B cell (primary cell): ENCODE measurements around the gene OPN4. TPM values are rescaled to one million over a fixed set of nuclear protein-coding genes. Genes with fewer than 3 reads are reported as not detected.

ENCODE experiments used
- ATAC-seq: fragments of 200-7000 bp; cut with Tn5 transposase; one replicate; pipeline ENCODE4 v1.10.0; 2021; ENCODE audit warnings: low read depth, mild to moderate bottlenecking, moderate number of reproducible peaks, moderate library complexity
- CTCF ChIA-PET: fragments of 350-600 bp; sonication (Branson Sonifier 250); formaldehyde crosslinking; loops from one replicate; lab custom pipeline; 2021; ENCODE audit warnings: antibody characterized with exemption, inconsistent platforms; lab: Charles Lee
- POLR2A ChIA-PET: fragments of 350-600 bp; sonication (Branson Sonifier 250); formaldehyde crosslinking; loops from one replicate; lab custom pipeline; 2021; ENCODE audit warnings: antibody characterized with exemption; lab: Charles Lee
- DNase-seq: peaks from one replicate; pipeline ENCODE4 v3.0.0; 2013
- H2AFZ ChIP-seq: 2 replicates; pipeline ENCODE4 v1.6.1; 2012; ENCODE audit warnings: mild to moderate bottlenecking, low read depth, low read length; ENCODE audit not compliant: insufficient read depth, poor library complexity, severe bottlenecking
- H3K27ac ChIP-seq, 2 donors: 1 replicate in 1 of 2; 2 replicates in 1 of 2; pipeline ENCODE4 v1.5.1; 2012 to 2013; ENCODE audit warnings: low read length in 2 of 2, mild to moderate bottlenecking in 2 of 2, moderate library complexity in 1 of 2
- H3K27me3 ChIP-seq, 4 experiments: fragments of 200-600 bp in 1 of 4; sonication (generic) in 1 of 4; replicated peaks in 1 of 4; 1 replicate in 2 of 4; 2 replicates in 2 of 4; pipeline versions ENCODE4 v1.6.1 to v1.7.0; 2013 to 2016; ENCODE audit warnings: low read length in 3 of 4, mild to moderate bottlenecking in 2 of 4, mixed read lengths in 1 of 4, moderate library complexity in 1 of 4; ENCODE audit not compliant: insufficient read depth in 4 of 4, control insufficient read depth in 3 of 4; ENCODE audit errors: control extremely low read depth in 1 of 4
- H3K36me3 ChIP-seq, 2 experiments: replicated peaks in 1 of 2; 1 replicate in 1 of 2; 2 replicates in 1 of 2; pipeline versions ENCODE4 v1.6.1 to v1.7.1; 2013; ENCODE audit warnings: low read length in 1 of 2; ENCODE audit not compliant: insufficient read depth in 2 of 2, control insufficient read depth in 1 of 2; ENCODE audit errors: control extremely low read depth in 1 of 2, extremely low read depth in 1 of 2
- H3K4me1 ChIP-seq, 2 donors: fragments of 200-600 bp in 1 of 2; sonication (generic) in 1 of 2; 1 replicate in 1 of 2; 2 replicates in 1 of 2; pipeline versions ENCODE4 v1.5.1 to v1.6.1; 2013 to 2017; ENCODE audit warnings: low read length in 2 of 2; ENCODE audit not compliant: control insufficient read depth in 2 of 2, insufficient read depth in 2 of 2
- H3K4me2 ChIP-seq: replicated peaks from 2 replicates; pipeline ENCODE3; 2012; ENCODE audit warnings: mild to moderate bottlenecking, low read depth, low read length; ENCODE audit not compliant: poor library complexity, severe bottlenecking
- H3K4me3 ChIP-seq, 5 experiments: fragments of 200-600 bp in 1 of 5; sonication (generic) in 1 of 5; 1 replicate in 3 of 5; 2 replicates in 2 of 5; pipeline versions ENCODE4 v1.5.1 to v1.7.0; 2011 to 2016; ENCODE audit warnings: low read length in 4 of 5, mild to moderate bottlenecking in 4 of 5, low read depth in 2 of 5, control low read depth in 1 of 5, moderate library complexity in 1 of 5; ENCODE audit not compliant: insufficient read depth in 1 of 5; ENCODE audit errors: control extremely low read depth in 1 of 5, extremely low read depth in 1 of 5
- H3K79me2 ChIP-seq: fragments of 200-600 bp; sonication (generic); one replicate; pipeline ENCODE4 v1.6.0; 2016; ENCODE audit warnings: low read length; ENCODE audit not compliant: control insufficient read depth, insufficient read depth
- H3K9ac ChIP-seq: fragments of 200-600 bp; sonication (generic); 2 replicates; pipeline ENCODE4 v1.6.1; 2017; ENCODE audit warnings: mild to moderate bottlenecking, low read length, moderate library complexity
- H3K9me3 ChIP-seq, 3 donors: one replicate each; pipeline versions ENCODE4 v1.6.1 to v1.7.1; 2013; ENCODE audit warnings: low read length in 2 of 3; ENCODE audit not compliant: control insufficient read depth in 2 of 3, insufficient read depth in 1 of 3; ENCODE audit errors: control extremely low read depth in 1 of 3
- H4K20me1 ChIP-seq: 2 replicates; pipeline ENCODE4 v1.6.0; 2012; ENCODE audit warnings: mild to moderate bottlenecking, low read length; ENCODE audit not compliant: insufficient read depth, control insufficient read depth, poor library complexity, severe bottlenecking
- H3K27ac Mint-ChIP-seq: one replicate; pipeline ENCODE4 v1.8.0; 2021; ENCODE audit warnings: mixed read lengths
- H3K27me3 Mint-ChIP-seq: one replicate; pipeline ENCODE4 v1.8.0; 2021; ENCODE audit warnings: mixed read lengths
- H3K4me1 Mint-ChIP-seq: one replicate; pipeline ENCODE4 v1.8.0; 2021; ENCODE audit warnings: mixed read lengths
- H3K4me3 Mint-ChIP-seq: one replicate; pipeline ENCODE4 v1.8.0; 2021; ENCODE audit warnings: mixed read lengths
- H3K9me3 Mint-ChIP-seq: one replicate; pipeline ENCODE4 v1.8.0; 2022; ENCODE audit warnings: mixed read lengths; ENCODE audit not compliant: insufficient read depth
- CTCF ChIP-seq: fragments of 200-600 bp; IDR thresholded peaks from one replicate; pipeline ENCODE4 v1.8.0; 2022; ENCODE audit warnings: antibody characterized with exemption, mild to moderate bottlenecking
- EZH2 ChIP-seq: IDR thresholded peaks from 2 replicates; pipeline ENCODE4 v1.6.1; 2012; ENCODE audit warnings: borderline replicate concordance, low read depth, mild to moderate bottlenecking, moderate library complexity, low read length; ENCODE audit not compliant: insufficient read depth, poor library complexity, severe bottlenecking
- WGBS: methylation state at CpG from one replicate; pipeline ENCODE4 v1.1.5; 2013; ENCODE audit warnings: missing lambda C conversion rate; ENCODE audit not compliant: insufficient coverage; 5-methylcytosine and 5-hydroxymethylcytosine counted together
- intact Hi-C: fragments of 100-400 bp; cut with micrococcal nuclease; formaldehyde crosslinking; loops from one replicate; pipeline ENCODE4 v1.10.0; 2022
- polyA plus RNA-seq: library from polyadenylated mRNA; depleted of rRNA; stranded (reverse); fragments of >200 nt; gene quantifications from 2 replicates; pipeline ENCODE4 v1.2.3, GENCODE V29; 2012
- total RNA-seq, 2 donors: library from RNA; stranded (reverse); fragments of 120-200 nt in 1 of 2; gene quantifications; 1 replicate in 1 of 2; 2 replicates in 1 of 2; pipeline versions ENCODE4 v1.2.3 to v1.2.4, GENCODE V29; 2013 to 2022

The OPN4 gene
- total and polyA plus RNA-seq, 2 donors (not counting 1 experiment from before 2014, with no cell fraction given), result not detected

- peaks cover 5 to 6% of the 10 kb centered on the region in 2 donors for H3K4me1 ChIP-seq
- no peak overlapping the region for H2AFZ ChIP-seq
- 95% methylated on average over 8 of the region's 8 CpGs for WGBS
- H3K4me1 Mint-ChIP-seq, result peaks cover 5% of the 10 kb centered on the region
- H3K36me3 ChIP-seq, result no peaks in the 10 kb centered on the region
- POLR2A ChIA-PET, result no interaction called here
- H3K4me3 Mint-ChIP-seq, result no peak overlapping the region
- H3K27me3 ChIP-seq, result peaks cover 0 to 4% (median 0%) of the 10 kb centered on the region in 4 experiments
- no peaks in the 10 kb centered on the region for H3K79me2 ChIP-seq
- ATAC-seq, result no peak
- H4K20me1 ChIP-seq, result no peaks in the 10 kb centered on the region
- no peak overlapping the region for H3K4me2 ChIP-seq
- no peak overlapping the region for H3K9ac ChIP-seq
- no peak overlapping the region for H3K27ac Mint-ChIP-seq
- no peak overlapping the region for H3K4me3 ChIP-seq
- H3K9me3 Mint-ChIP-seq, result no peaks in the 10 kb centered on the region
- no peak overlapping the region for H3K27ac ChIP-seq
- peaks cover 5% of the 10 kb centered on the region for H3K27me3 Mint-ChIP-seq
- CTCF ChIA-PET, result interaction anchor here (7.4 kb wide), 1 partner anchor 207 kb away, joined by 68 read pairs; no protein-coding TSS in a partner anchor
- H3K9me3 ChIP-seq, result no peaks in the 10 kb centered on the region
- TF ChIP-seq EZH2, result no peak
- no peak for TF ChIP-seq CTCF
- DNase-seq, result no peak
- intact Hi-C loops, result no loop called here
These were observed 37.7 kb downstream of the OPN4 start for GRCh38 chr10:86692023-86692514.

GRCh38 chr10:86692664-86693063 is 38.3 kb downstream of the OPN4 start:
- Histone ChIP-seq H3K9ac (no peak overlapping the region), H3K4me1 (peaks cover 5 to 6% of the 10 kb centered on the region in 2 donors), H3K27me3 (peaks cover 0 to 2% (median 0%) of the 10 kb centered on the region in 4 experiments), H3K9me3 (no peaks in the 10 kb centered on the region), H2AFZ (no peak overlapping the region), H3K4me2 (no peak overlapping the region), H3K79me2 (no peaks in the 10 kb centered on the region), H3K4me3 (no peak overlapping the region), H4K20me1 (no peaks in the 10 kb centered on the region), H3K36me3 (no peaks in the 10 kb centered on the region), H3K27ac (no peak overlapping the region)
- no peak for TF ChIP-seq EZH2
- TF ChIP-seq CTCF, result no peak
- ChIA-PET POLR2A (no interaction called here), CTCF (interaction anchor here (1.0 to 7.4 kb wide), 3 partner anchors 10 to 207 kb away, joined by 4 to 68 read pairs (median 6); partner anchors contain the start of gene BMPR1A)
- Mint-ChIP-seq H3K27ac (no peak overlapping the region), H3K4me1 (peaks cover 5% of the 10 kb centered on the region), H3K27me3 (peaks cover 5% of the 10 kb centered on the region), H3K9me3 (no peaks in the 10 kb centered on the region), H3K4me3 (no peak overlapping the region)
- WGBS, result 90% methylated on average over 6 of the region's 7 CpGs
- ATAC-seq (no peak), DNase-seq (no peak)
- intact Hi-C loops, result loop anchor here (1.0 kb wide), 1 partner anchor 207 kb away; no protein-coding TSS in a partner anchor
